Endodermal cell (in vitro differentiated cells): ENCODE data around the gene KCNA10. TPM values are rescaled to one million over a fixed set of nuclear protein-coding genes. Genes with fewer than 3 reads are reported as not detected.

Source experiments
- DNase-seq: peaks from one replicate; pipeline ENCODE4 v3.0.0-alpha.2; 2017
- H3K27ac ChIP-seq: 2 replicates; pipeline ENCODE4 v1.5.1; 2013; ENCODE audit warnings: mild to moderate bottlenecking, low read depth, low read length, moderate library complexity
- H3K27me3 ChIP-seq: 2 replicates; pipeline ENCODE4 v1.6.1; 2013; ENCODE audit warnings: mild to moderate bottlenecking, low read length, moderate library complexity; ENCODE audit not compliant: insufficient read depth, control insufficient read depth, poor library complexity, severe bottlenecking
- H3K36me3 ChIP-seq: 2 replicates; pipeline ENCODE4 v1.7.0; 2013; ENCODE audit warnings: mild to moderate bottlenecking, low read length, moderate library complexity; ENCODE audit not compliant: control insufficient read depth, insufficient read depth
- H3K4me1 ChIP-seq: one replicate; pipeline ENCODE4 v1.7.0; 2013; ENCODE audit warnings: low read length; ENCODE audit not compliant: control insufficient read depth, insufficient read depth
- H3K4me3 ChIP-seq: 2 replicates; pipeline ENCODE4 v1.5.1; 2013; ENCODE audit warnings: mild to moderate bottlenecking, low read length, moderate library complexity
- H3K9ac ChIP-seq: 2 replicates; pipeline ENCODE4 v1.6.1; 2013; ENCODE audit warnings: mild to moderate bottlenecking, low read length, moderate library complexity; ENCODE audit not compliant: poor library complexity, severe bottlenecking; ENCODE audit errors: extremely low read depth
- H3K9me3 ChIP-seq: 2 replicates; pipeline ENCODE4 v1.6.1; 2013; ENCODE audit warnings: mild to moderate bottlenecking, low read length, moderate library complexity; ENCODE audit not compliant: control insufficient read depth
- H3K27ac Mint-ChIP-seq: 2 replicates; pipeline ENCODE4 v1.8.0; 2020; ENCODE audit warnings: mixed read lengths
- H3K27me3 Mint-ChIP-seq: 2 replicates; pipeline ENCODE4 v1.8.0; 2021; ENCODE audit warnings: mild to moderate bottlenecking, mixed read lengths; ENCODE audit not compliant: insufficient read depth
- H3K36me3 Mint-ChIP-seq: 2 replicates; pipeline ENCODE4 v1.8.0; 2020; ENCODE audit warnings: low read depth, mixed read lengths
- H3K4me1 Mint-ChIP-seq: 2 replicates; pipeline ENCODE4 v1.8.0; 2020; ENCODE audit warnings: mixed read lengths
- H3K4me3 Mint-ChIP-seq: 2 replicates; pipeline ENCODE4 v1.8.0; 2020; ENCODE audit warnings: mild to moderate bottlenecking, moderate library complexity, mixed read lengths
- H3K9me3 Mint-ChIP-seq: 2 replicates; pipeline ENCODE4 v1.8.0; 2020; ENCODE audit warnings: mild to moderate bottlenecking, mixed read lengths
- CTCF ChIP-seq: fragments of 200-600 bp; sonication (generic); conservative IDR thresholded peaks from 2 replicates; pipeline ENCODE4 v1.5.0; 2021; ENCODE audit warnings: antibody characterized with exemption, mild to moderate bottlenecking
- WGBS, 2 experiments: methylation state at CpG; one replicate each; pipeline versions ENCODE4 v1.1.5 to v1.1.7; 2013; ENCODE audit warnings: missing lambda C conversion rate in 2 of 2, mixed read lengths in 1 of 2; ENCODE audit not compliant: insufficient coverage in 1 of 2, insufficient read length in 1 of 2; 5-methylcytosine and 5-hydroxymethylcytosine counted together
- total RNA-seq, 2 donors: library from RNA; stranded (reverse); fragmentation: NEBNext Ultra II Directional in 1 of 2; extraction: Animal tissue kit (Norgen Biotek cat#: 25700) in 1 of 2; gene quantifications; 2 replicates in 1 of 2; 3 replicates in 1 of 2; pipeline ENCODE4 v1.2.1, GENCODE V29; 2021

The KCNA10 gene
- total RNA-seq, 2 donors from 2014 or later = not detected

GRCh38 chr1:110471131-110471530 lies 47.8 kb downstream of the KCNA10 start:
- no peaks in the 10 kb centered on the region for H3K9me3 Mint-ChIP-seq
- no peak overlapping the region for H3K4me3 Mint-ChIP-seq
- Histone ChIP-seq H3K4me1 (no peaks in the 10 kb centered on the region), H3K9me3 (no peaks in the 10 kb centered on the region), H3K27ac (no peak overlapping the region), H3K4me3 (no peak overlapping the region), H3K27me3 (no peaks in the 10 kb centered on the region), H3K9ac (no peak overlapping the region), H3K36me3 (no peaks in the 10 kb centered on the region)
- DNase-seq = no peak
- WGBS, 2 experiments = 86 to 92% methylated on average over 1 to 3 of the region's 3 CpGs
- TF ChIP-seq CTCF = peak; percentile 48
- no peak overlapping the region for H3K27ac Mint-ChIP-seq
- H3K27me3 Mint-ChIP-seq = no peaks in the 10 kb centered on the region
- no peaks in the 10 kb centered on the region for H3K36me3 Mint-ChIP-seq
- H3K4me1 Mint-ChIP-seq = peaks cover 1% of the 10 kb centered on the region

Other genes with a start within 250 kb of the KCNA10 start
- gene RBM15, start 179.8 kb downstream of the KCNA10 start, total RNA-seq = 10 to 100 TPM; 42.0 to 54.2 TPM
- under 1 TPM; 0.55 to 0.86 TPM for gene SLC16A4, start 128.1 kb downstream of the KCNA10 start, total RNA-seq
- gene LAMTOR5, start 111.5 kb downstream of the KCNA10 start, total RNA-seq = 100 to 1,000 TPM; 104 to 132 TPM
- gene PROK1, start 68.0 kb downstream of the KCNA10 start, total RNA-seq = under 1 TPM in 1 of 2 donors, not detected in 1; 0.20 TPM
- gene KCNA2, start 87.2 kb upstream of the KCNA10 start, total RNA-seq = under 1 TPM; 0.11 to 0.57 TPM
- gene KCNA3, start 155.8 kb upstream of the KCNA10 start, total RNA-seq = under 1 TPM; 0.20 to 0.27 TPM